HG02759 (cell line): Measurements from ENCODE around the gene SMIM20.

Experiments
- ATAC-seq: cut with Tn5 transposase; IDR thresholded peaks from one replicate; pipeline ENCODE4 v1.9.1; 2021; ENCODE audit warnings: mild to moderate bottlenecking, moderate library complexity; ENCODE audit not compliant: unreplicated experiment

The SMIM20 gene

DNA sequence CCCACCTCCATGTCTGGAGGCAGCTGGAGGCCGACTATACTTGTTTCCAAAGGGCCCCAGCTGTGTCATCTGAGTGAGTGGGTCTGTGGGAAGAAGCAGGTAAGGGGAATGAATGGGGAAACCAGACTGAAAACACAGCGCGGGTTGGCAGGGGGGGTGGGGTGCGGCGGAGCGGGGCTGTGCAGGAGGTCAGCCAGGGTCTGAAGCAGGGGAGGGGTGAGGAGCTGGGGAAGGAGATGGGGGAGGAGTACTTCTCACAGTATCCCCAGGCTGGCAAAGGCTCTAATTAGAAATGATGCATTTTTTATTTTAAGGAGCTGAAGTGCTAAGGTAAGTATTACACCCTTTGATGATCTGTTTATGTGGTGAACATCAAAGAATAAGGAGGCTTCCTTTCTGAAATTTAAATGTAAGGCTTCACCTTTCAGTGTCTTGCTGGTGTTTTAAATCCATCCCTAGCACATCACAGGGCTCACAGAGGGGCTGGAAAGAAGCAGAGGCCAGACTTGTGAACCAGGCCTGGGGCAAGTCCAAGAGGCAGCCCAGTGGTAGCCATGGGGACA, 37.5 kb downstream of the SMIM20 start:
- ATAC-seq: no peak

- ATAC-seq: no peak
These were observed 39.7 kb downstream of the SMIM20 start for GRCh38 chr4:25953740-25954139.

GRCh38 chr4:25954293-25954904, 40.4 kb downstream of the SMIM20 start:
- no peak for ATAC-seq

- no peak for ATAC-seq
These were observed 41.7 kb downstream of the SMIM20 start for GRCh38 chr4:25955705-25956104.

DNA sequence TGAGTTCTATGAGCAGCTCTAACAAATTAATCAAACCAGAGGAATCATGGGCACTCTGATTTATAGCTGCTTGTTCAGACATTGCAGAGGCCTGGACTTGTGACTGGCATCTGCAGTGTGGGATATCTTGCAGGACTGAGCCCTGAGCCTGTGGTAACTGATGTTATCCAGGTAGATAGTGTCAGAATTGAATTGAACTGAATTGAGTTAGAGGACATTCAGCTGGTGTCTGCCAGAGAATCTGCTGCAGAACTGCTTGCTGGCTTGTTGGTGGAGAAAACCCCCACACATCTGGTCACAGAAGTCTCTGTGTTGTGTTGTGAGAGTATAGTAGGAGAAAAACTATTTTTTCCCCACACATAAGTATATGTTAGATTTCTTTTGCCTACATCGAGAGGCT, 42.2 kb downstream of the SMIM20 start:
- ATAC-seq: no peak

DNA sequence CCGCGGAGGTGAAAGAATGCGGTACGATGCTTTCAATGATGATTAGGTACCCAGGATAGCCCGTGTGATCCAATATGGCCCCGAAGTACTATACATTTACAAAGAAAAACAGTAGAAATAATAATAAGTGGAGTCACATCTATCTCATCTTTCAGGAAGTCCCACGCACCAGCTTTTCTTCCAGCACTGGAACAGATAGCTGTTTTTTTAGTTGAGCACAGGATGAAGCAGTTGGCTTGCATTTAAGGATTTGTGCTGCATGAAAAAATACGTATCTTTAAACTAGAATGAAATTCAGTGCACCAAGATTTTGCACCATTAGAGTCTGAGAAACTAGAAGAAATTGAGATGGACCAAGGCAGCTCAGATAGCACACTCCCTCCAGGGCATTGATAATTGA, 44.1 kb downstream of the SMIM20 start:
- no peak for ATAC-seq

DNA sequence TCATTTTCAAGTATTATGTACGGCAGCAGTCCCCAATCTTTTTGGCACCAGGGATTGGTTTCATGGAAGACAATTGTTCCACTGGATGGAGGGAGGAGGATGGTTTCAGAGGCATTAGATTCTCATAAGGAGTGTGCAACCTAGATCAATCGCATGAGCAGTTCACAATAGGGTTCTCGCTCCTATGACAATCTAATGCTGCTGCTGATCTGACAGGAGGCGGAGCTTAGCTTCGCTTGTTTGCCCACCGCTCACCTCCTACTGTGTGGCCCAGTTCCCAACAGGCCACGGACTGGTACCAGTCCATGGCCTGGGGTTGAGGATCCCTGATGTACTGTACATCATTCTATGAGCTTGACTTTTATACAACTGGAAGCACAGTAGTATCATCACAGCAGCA, 48.4 kb downstream of the SMIM20 start:
- ATAC-seq: no peak

- ATAC-seq: no peak
These were observed 51.6 kb downstream of the SMIM20 start for GRCh38 chr4:25965629-25966028.

DNA sequence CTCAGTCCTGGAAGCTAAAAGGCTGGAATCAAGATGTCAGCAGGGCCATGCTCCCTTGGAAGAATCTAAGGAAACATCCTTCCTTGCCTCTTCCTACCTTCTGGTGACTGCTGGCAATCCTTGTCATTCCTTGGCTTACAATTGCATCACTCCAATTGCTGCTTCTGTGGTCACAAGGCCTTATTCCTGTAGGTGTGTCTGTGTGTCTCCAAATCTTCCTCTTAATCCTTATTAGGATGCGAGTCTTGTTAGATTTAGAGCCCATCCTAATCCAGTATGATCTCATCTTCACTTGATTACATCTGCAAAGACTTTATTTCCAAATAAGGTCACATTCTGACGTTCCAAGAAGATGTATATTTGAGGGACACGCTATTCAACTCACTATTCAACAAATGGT, 52.2 kb downstream of the SMIM20 start:
- no peak for ATAC-seq

DNA sequence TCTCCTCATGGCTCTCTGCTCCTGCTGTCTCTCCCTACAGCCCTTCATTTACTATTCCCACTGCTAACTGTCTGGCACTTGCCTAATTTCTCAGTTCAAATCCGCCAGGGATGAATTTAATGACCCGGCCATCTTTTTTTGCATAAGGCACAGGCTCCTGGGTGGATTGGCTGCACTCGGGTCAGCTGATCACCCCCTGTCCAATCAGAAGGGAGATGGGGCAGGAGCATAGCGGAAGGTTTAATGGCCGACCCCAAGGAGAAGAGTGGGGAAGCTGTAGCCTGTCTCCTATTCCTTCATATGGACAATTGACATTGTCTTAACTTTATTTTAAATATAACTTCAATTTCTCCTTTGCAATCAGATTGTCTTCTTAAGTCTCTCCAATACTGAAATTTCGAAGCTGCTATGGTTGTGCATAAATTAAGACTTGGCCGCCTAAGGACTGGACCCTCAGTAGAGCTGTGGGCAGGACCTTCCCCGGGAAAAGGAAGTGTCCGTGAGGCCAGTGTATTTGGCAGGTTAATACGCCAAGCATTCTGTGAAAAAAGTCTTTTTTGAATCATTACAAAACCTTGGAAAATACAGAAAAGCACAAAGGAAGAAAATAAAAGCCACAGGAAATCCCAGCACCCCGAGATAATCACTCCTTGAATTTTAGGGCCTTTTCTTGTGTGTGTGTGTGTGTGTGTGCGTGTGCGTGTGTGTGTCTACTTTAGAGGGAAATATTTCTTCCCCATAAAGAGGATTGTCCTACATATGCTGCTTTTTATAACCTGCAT, 55.5 kb downstream of the SMIM20 start:
- no peak for ATAC-seq

DNA sequence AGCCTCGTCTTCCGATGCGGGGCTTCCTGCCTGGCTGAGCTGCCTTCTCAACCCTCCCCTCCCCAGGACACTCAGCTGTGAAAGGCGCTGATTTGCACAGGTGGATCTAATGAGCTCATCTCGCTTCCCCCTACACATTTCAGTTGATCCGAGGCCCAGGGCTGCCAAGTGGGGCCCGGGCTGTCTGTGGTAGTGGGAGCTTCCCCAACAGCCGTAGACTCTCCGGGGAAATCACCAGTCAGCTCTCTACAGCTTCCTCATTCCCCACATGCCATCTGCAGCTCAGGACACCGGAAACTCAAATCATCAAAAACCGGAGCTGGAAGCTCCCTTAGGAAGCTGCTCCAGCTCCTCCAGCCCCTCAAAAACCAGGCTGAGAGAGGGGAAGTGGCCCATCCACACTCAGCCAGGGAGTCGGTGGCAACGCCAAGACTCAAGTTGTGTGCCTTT, 56.2 kb downstream of the SMIM20 start:
- ATAC-seq: peak; percentile 75

DNA sequence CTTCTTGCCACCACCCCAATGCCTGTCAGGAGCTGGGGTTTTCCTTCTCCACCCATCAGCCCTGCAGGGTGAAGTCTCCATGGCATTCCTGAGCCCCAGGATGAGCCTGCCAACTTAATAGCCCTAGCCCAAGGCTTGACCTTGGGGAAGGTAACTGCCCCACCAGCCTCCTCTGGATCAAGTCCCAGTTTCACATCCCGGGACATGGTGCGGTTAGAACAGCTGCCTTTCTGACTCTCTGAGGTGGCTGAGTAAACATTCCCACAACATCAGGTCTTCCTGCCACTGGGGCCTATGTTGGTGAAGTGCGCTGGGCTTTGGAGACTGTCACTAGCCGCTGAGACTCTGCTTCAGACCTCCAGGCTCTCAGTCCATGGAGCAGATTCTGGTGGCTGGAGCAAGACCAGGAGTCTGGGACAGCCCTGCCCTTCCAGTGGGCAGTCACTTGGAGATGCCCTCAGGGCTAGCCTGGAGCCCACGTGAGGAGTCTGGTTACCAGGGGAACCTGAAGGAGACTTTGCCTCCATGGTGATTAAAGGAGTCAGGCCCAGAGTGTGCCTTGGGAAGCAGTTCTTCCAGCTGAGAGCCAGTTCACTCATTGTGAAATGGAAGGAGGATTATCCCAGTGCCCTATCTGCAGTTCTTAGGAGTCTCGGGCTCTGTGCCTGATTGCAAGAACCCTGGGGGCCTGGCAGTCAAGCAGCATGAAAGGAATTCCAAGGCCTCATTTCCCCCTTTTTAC, 56.8 kb downstream of the SMIM20 start:
- ATAC-seq: no peak

DNA sequence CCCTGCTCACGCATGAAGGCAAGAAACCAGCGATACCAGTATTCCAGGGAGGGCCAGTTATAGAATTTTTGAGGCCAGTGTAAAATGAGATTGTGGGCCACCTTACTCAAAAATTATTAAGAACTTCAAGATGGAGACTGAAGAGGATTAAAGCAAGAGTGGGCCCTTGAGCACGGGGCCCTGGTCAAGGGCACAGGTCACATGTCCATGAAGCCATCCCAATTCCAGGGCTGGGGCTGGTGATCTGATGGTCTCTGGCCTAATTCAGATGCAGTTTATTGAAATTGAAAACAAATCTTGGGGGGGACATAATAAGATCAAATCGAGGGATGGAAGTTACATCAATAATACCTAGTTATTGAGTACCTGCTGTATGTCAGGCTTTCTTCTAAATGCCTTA, 58.3 kb downstream of the SMIM20 start:
- ATAC-seq: no peak

DNA sequence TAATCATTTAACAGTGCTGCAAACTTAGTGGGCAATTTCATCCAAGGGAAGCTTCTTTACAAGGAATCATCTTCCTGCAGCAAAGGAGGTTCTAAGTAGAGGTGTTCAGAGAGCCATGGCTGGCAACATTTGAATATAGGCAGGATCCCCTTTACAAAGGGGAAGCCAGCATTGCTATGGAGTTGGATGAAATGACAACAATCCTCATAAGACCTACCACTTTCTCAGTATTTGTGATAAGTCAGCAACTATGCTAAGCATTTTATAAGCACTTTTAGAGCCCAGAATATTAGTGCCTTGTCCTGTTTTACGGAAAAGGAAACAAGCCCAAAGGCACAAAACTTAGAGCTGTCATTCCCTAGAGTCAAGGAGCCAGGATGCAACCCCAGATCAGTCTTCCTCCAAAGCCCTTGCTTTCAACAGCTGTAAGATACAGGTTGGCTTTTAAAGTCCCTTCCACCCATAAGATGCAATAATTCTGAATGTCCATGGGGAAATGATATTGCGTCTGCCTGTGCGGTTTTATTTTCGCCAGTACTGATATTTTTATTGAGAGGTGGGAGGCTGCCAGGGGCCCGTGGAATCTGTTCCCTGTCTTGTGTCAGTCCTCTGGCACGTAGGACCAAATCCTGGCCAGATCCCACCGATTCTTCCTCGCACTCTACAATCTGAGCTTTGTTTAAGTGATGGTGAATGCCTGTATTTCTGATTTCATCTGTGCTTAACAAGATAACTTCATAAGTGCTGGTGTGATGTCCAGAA, 59.1 kb downstream of the SMIM20 start:
- no peak for ATAC-seq

- no peak for ATAC-seq
These were observed 62.8 kb downstream of the SMIM20 start for GRCh38 chr4:25976780-25977179.

- ATAC-seq: no peak
These were observed 63.6 kb downstream of the SMIM20 start for GRCh38 chr4:25977397-25978170.

GRCh38 chr4:25978327-25978726, 64.3 kb downstream of the SMIM20 start:
- ATAC-seq: no peak
